Astrocyte (in vitro differentiated cells and primary cell): ENCODE data around the gene PTPRQ. TPM values are rescaled to one million over a fixed set of nuclear protein-coding genes. Genes with fewer than 3 reads are reported as not detected.

Experiments used
- DNase-seq: peaks from one replicate; pipeline ENCODE4 v3.0.0-alpha.2; 2010; ENCODE audit warnings: low read depth
- FAIRE-seq: peaks from 2 replicates; lab custom pipeline; 2011; peaks lifted over from hg19 to GRCh38; lab: Jason Lieb, UNC
- H2AFZ ChIP-seq: 2 replicates; pipeline ENCODE4 v1.6.0; 2012; ENCODE audit warnings: low read depth, low read length, inconsistent platforms
- H3K27ac ChIP-seq: 2 replicates; pipeline ENCODE4 v1.5.1; 2011; ENCODE audit warnings: low read depth, low read length, inconsistent platforms
- H3K27me3 ChIP-seq: 2 replicates; pipeline ENCODE4 v1.6.0; 2011; ENCODE audit warnings: low read length, inconsistent platforms; ENCODE audit not compliant: insufficient read depth
- H3K36me3 ChIP-seq: 2 replicates; pipeline ENCODE4 v1.5.1; 2011; ENCODE audit warnings: low read length, inconsistent platforms; ENCODE audit not compliant: insufficient read depth
- H3K4me1 ChIP-seq: 2 replicates; pipeline ENCODE4 v1.5.1; 2011; ENCODE audit warnings: low read length, inconsistent platforms; ENCODE audit not compliant: insufficient read depth
- H3K4me2 ChIP-seq: 2 replicates; pipeline ENCODE4 v1.6.0; 2012; ENCODE audit warnings: low read length, inconsistent platforms
- H3K4me3 ChIP-seq: 2 replicates; pipeline ENCODE4 v1.5.1; 2011; ENCODE audit warnings: low read depth, mild to moderate bottlenecking, low read length, inconsistent platforms; ENCODE audit not compliant: insufficient read depth
- H3K79me2 ChIP-seq: 2 replicates; pipeline ENCODE4 v1.6.0; 2012; ENCODE audit warnings: mild to moderate bottlenecking, low read length, inconsistent platforms; ENCODE audit not compliant: insufficient read depth
- H3K9ac ChIP-seq: 2 replicates; pipeline ENCODE4 v1.6.0; 2012; ENCODE audit warnings: mild to moderate bottlenecking, low read length, inconsistent platforms
- H3K9me3 ChIP-seq: 2 replicates; pipeline ENCODE4 v1.5.1; 2012; ENCODE audit warnings: low read depth, mild to moderate bottlenecking, low read length, inconsistent platforms; ENCODE audit not compliant: insufficient read depth
- H4K20me1 ChIP-seq: 2 replicates; pipeline ENCODE4 v1.6.0; 2012; ENCODE audit warnings: low read length, inconsistent platforms; ENCODE audit not compliant: insufficient read depth
- H3K27ac Mint-ChIP-seq: one replicate; pipeline ENCODE4 v1.8.0; 2021; ENCODE audit warnings: mild to moderate bottlenecking, mixed read lengths; ENCODE audit not compliant: unreplicated experiment
- H3K27me3 Mint-ChIP-seq: one replicate; pipeline ENCODE4 v1.8.0; 2021; ENCODE audit warnings: low read depth, mixed read lengths; ENCODE audit not compliant: unreplicated experiment
- H3K36me3 Mint-ChIP-seq: one replicate; pipeline ENCODE4 v1.8.0; 2021; ENCODE audit warnings: low read depth, mixed read lengths; ENCODE audit not compliant: unreplicated experiment
- H3K4me1 Mint-ChIP-seq: one replicate; pipeline ENCODE4 v1.8.0; 2021; ENCODE audit warnings: low read depth, mixed read lengths; ENCODE audit not compliant: unreplicated experiment
- H3K4me3 Mint-ChIP-seq: one replicate; pipeline ENCODE4 v1.8.0; 2021; ENCODE audit warnings: mild to moderate bottlenecking, moderate library complexity, mixed read lengths; ENCODE audit not compliant: unreplicated experiment
- H3K9me3 Mint-ChIP-seq: one replicate; pipeline ENCODE4 v1.8.0; 2021; ENCODE audit warnings: mild to moderate bottlenecking, mixed read lengths; ENCODE audit not compliant: unreplicated experiment
- EZH2 ChIP-seq: IDR thresholded peaks from 2 replicates; pipeline ENCODE4 v1.6.1; 2012; ENCODE audit warnings: mild to moderate bottlenecking, low read length, inconsistent platforms; ENCODE audit not compliant: insufficient read depth
- total RNA-seq: library from RNA; stranded (reverse); gene quantifications from 2 replicates; pipeline ENCODE4 v1.2.1, GENCODE V29; 2021
- TF ChIP-seq, protein P1 (sequence below): IDR thresholded peaks from 2 replicates; pipeline ENCODE4 v1.5.1; 2011; ENCODE audit warnings: low read depth, mild to moderate bottlenecking, inconsistent platforms, low read length, moderate library complexity; ENCODE audit not compliant: insufficient read depth

PTPRQ gene
- total RNA-seq, 1 donor from 2014 or later, result 0.18 TPM

- Histone ChIP-seq H3K9ac (no peak overlapping the region), H3K9me3 (no peaks in the 10 kb centered on the region), H2AFZ (no peak overlapping the region), H3K4me3 (no peak overlapping the region), H3K4me2 (no peak overlapping the region), H3K4me1 (peaks cover 26% of the 10 kb centered on the region), H3K79me2 (no peaks in the 10 kb centered on the region), H3K36me3 (no peaks in the 10 kb centered on the region), H3K27ac (no peak overlapping the region), H4K20me1 (no peaks in the 10 kb centered on the region), H3K27me3 (no peaks in the 10 kb centered on the region)
- Mint-ChIP-seq H3K27me3 (no peaks in the 10 kb centered on the region), H3K4me3 (no peak overlapping the region), H3K36me3 (no peaks in the 10 kb centered on the region), H3K4me1 (peaks cover 17% of the 10 kb centered on the region), H3K9me3 (no peaks in the 10 kb centered on the region), H3K27ac (no peak overlapping the region)
- TF ChIP-seq EZH2, result no peak
- TF ChIP-seq, protein P1, sequence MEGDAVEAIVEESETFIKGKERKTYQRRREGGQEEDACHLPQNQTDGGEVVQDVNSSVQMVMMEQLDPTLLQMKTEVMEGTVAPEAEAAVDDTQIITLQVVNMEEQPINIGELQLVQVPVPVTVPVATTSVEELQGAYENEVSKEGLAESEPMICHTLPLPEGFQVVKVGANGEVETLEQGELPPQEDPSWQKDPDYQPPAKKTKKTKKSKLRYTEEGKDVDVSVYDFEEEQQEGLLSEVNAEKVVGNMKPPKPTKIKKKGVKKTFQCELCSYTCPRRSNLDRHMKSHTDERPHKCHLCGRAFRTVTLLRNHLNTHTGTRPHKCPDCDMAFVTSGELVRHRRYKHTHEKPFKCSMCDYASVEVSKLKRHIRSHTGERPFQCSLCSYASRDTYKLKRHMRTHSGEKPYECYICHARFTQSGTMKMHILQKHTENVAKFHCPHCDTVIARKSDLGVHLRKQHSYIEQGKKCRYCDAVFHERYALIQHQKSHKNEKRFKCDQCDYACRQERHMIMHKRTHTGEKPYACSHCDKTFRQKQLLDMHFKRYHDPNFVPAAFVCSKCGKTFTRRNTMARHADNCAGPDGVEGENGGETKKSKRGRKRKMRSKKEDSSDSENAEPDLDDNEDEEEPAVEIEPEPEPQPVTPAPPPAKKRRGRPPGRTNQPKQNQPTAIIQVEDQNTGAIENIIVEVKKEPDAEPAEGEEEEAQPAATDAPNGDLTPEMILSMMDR, result no peak
- no peak for DNase-seq
- no peak for FAIRE-seq
Observed at GRCh38 chr12:80596509-80596908, 152.5 kb downstream of the PTPRQ start.

GRCh38 chr12:80598004-80598606, 154.1 kb downstream of the PTPRQ start:
- no peaks in the 10 kb centered on the region for H3K9me3 ChIP-seq
- TF ChIP-seq EZH2, result no peak
- TF ChIP-seq, protein P1, result peak; percentile 55
- Mint-ChIP-seq H3K4me3 (no peak overlapping the region), H3K4me1 (peaks cover 17% of the 10 kb centered on the region), H3K36me3 (no peaks in the 10 kb centered on the region), H3K9me3 (no peaks in the 10 kb centered on the region), H3K27me3 (no peaks in the 10 kb centered on the region), H3K27ac (no peak overlapping the region)
- H3K79me2 ChIP-seq, result no peaks in the 10 kb centered on the region
- H3K4me1 ChIP-seq, result peaks cover 22% of the 10 kb centered on the region
- H3K9ac ChIP-seq, result peak overlapping the region; percentile 23
- peak; percentile 81 for DNase-seq
- H3K27ac ChIP-seq, result peak overlapping the region; percentile 68
- H4K20me1 ChIP-seq, result no peaks in the 10 kb centered on the region
- no peaks in the 10 kb centered on the region for H3K27me3 ChIP-seq
- H3K36me3 ChIP-seq, result no peaks in the 10 kb centered on the region
- H2AFZ ChIP-seq, result peak overlapping the region; percentile 2
- no peak overlapping the region for H3K4me3 ChIP-seq
- peak; percentile 68 for FAIRE-seq
- H3K4me2 ChIP-seq, result no peak overlapping the region

- Histone ChIP-seq H3K36me3 (no peaks in the 10 kb centered on the region), H3K4me1 (peaks cover 7% of the 10 kb centered on the region), H4K20me1 (no peaks in the 10 kb centered on the region), H2AFZ (no peak overlapping the region), H3K4me2 (no peak overlapping the region), H3K9ac (no peak overlapping the region), H3K27ac (no peak overlapping the region), H3K4me3 (no peak overlapping the region), H3K79me2 (no peaks in the 10 kb centered on the region), H3K9me3 (no peaks in the 10 kb centered on the region), H3K27me3 (no peaks in the 10 kb centered on the region)
- TF ChIP-seq EZH2, result no peak
- TF ChIP-seq, protein P1, result no peak
- FAIRE-seq (no peak), DNase-seq (no peak)
- Mint-ChIP-seq H3K27me3 (no peaks in the 10 kb centered on the region), H3K36me3 (no peaks in the 10 kb centered on the region), H3K4me3 (no peak overlapping the region), H3K9me3 (no peaks in the 10 kb centered on the region), H3K4me1 (no peaks in the 10 kb centered on the region), H3K27ac (no peak overlapping the region)
Observed at GRCh38 chr12:80602455-80602854, 158.4 kb downstream of the PTPRQ start.
